HG02678 (cell line): ENCODE results near the gene PTPRR.

Source experiments
- ATAC-seq: cut with Tn5 transposase; IDR thresholded peaks from one replicate; pipeline ENCODE4 v1.9.1; 2021; ENCODE audit warnings: mild to moderate bottlenecking, moderate library complexity; ENCODE audit not compliant: unreplicated experiment

The PTPRR gene

GRCh38 chr12:70652451-70652850, 268.1 kb downstream of the PTPRR start:
- no peak for ATAC-seq

GRCh38 chr12:70648831-70649230, 271.7 kb downstream of the PTPRR start:
- no peak for ATAC-seq

- no peak for ATAC-seq
These were observed 272.3 kb downstream of the PTPRR start for GRCh38 chr12:70648191-70648590.

DNA sequence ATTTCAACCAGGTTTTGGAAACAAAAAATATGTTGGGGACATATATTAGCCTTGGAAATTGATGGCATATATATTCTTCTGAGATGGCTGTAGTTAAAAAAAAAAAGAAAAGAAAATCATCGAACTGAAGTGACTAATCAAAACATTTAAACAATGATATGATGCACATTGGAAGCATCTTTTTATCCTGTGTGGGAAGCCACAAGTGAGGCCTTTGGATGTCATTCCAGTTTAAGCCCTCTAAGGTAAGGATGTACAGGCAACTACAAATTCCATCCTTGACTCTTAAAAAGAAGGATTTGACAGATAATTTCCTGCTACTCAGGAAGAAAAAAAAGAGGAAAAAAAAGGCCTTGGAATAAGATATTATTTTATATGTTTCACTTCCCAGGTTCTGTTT, 273.7 kb downstream of the PTPRR start:
- no peak for ATAC-seq

DNA sequence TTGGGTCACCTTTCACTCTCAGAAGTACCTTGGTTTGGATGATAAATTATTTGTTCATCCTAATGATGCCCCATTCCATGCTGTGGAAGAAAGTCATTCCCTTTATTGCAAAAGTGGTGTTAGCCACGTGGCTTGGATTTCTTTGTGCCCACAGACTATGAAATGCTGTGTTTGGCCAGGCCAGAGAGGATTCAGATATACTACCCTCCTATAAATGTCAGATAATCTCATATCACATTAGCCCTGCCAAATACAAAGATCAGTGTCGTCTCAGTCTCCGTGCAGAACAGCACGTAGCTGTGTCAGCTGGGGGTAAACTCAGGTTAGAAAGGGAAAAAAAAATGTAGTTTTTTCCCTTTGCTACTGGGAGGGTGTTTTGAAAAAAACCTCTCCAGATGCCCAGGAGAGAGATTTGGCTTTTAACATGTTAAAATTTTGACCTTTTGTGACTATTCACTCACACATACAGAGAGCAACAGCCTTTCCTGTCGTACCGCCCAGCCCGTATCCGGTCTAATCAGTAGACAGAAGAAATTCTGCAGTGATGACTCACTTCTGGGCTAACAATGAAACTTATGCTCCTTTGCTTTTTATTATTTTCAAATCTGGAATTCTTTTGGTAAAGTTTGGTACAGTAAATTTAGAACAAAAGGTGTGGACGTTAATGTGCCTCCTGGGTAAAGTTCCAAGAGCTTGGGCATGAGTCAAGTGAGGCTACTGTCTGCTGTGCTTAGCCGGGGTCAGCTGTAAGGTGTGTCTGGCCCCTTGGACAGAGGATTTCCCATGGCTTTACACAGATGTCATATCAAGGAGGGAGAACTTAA, 274.8 kb downstream of the PTPRR start:
- ATAC-seq, result peak; percentile 80

- ATAC-seq, result no peak
These were observed 275.7 kb downstream of the PTPRR start for GRCh38 chr12:70644861-70645260.

DNA sequence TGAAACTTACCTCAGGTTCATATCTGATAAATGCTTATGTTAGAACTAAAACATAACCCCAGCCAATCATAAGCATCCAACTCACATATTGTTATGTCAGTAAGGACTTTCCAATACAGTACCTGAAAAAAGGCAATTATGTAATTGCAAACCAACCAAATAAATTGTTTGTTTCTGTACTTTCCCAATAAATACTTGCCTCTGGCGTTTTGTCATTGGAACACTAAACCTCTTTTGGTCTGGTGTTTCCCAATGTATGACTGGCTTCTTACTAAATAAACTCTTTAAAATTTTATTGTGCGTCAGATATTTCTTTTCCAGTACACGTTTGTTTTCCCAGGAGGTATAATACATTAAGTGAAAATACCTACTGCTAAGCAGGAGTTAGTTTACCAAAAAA, 276.6 kb downstream of the PTPRR start:
- ATAC-seq, result no peak

- ATAC-seq, result no peak
These were observed 278.8 kb downstream of the PTPRR start for GRCh38 chr12:70641691-70642090.

DNA sequence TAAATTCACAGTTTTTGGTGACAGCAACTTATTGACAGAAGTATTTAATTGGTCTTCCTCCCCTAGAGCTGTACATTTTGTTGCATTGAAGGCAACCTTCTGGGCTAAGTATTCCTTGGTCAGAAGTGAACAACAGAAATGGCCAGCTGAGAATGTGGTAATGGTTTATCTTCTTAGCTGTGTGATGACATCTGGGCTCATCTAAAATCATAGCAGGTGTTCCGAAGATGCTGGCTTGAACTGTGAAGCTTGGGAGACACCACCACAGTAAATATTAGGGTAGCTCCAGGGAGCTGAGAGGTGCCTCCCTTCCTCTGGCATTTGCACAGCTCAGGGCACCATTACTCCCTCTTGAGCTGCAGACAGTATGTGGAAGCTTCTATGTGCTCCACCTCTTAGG, 279.6 kb downstream of the PTPRR start:
- ATAC-seq, result no peak

- ATAC-seq, result no peak
These were observed 281.0 kb downstream of the PTPRR start for GRCh38 chr12:70639535-70639934.

- ATAC-seq, result no peak
These were observed 281.7 kb downstream of the PTPRR start for GRCh38 chr12:70638639-70639360.

DNA sequence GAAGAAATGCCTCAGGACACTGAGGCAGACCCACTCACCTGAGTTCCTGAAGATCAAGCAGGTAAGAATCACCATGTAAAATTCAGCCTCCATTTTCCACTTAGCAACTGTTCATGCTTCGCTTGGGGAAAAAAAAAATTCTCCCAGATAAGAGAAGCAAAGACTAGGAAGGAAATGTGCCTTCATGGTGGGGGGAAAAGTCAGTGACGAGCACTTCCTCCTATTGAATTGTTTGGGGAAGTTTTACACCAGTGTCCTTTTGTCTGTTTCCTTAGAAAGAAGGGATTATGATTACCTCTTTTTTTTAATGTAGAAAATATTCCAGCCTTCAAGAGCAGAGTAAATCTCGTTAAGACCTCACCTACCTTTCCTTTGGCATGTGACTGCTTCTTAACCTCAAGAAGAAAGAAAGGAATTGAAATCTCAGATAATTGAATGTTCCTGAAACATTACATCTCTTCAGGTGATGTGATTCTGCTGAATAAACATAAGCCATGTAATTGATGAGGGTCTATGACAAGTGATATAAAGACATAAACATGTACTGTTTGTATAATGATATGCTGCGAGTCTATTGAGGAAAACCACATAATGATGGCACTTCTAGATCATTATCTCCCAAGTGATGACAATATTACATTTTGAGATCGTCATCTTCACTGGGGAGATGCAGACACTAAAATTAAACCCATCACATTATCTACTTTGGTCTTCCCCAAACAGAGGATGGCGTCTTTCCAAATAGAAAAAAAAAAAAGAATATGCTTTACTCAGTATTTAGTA, 283.0 kb downstream of the PTPRR start, which contains the start of gene PTPRB:
PTPRB (minus strand) TSS at position 127 of the 783 bp plus-strand sequence; CDS start at position 93, 34 bp downstream.
- no peak for ATAC-seq

GRCh38 chr12:70635755-70636154, 284.8 kb downstream of the PTPRR start:
- ATAC-seq, result no peak

- ATAC-seq, result no peak
These were observed 291.6 kb downstream of the PTPRR start for GRCh38 chr12:70628701-70629480.

- ATAC-seq, result no peak
These were observed 292.9 kb downstream of the PTPRR start for GRCh38 chr12:70627677-70628076.

- no peak for ATAC-seq
These were observed 294.4 kb downstream of the PTPRR start for GRCh38 chr12:70626180-70626579.

DNA sequence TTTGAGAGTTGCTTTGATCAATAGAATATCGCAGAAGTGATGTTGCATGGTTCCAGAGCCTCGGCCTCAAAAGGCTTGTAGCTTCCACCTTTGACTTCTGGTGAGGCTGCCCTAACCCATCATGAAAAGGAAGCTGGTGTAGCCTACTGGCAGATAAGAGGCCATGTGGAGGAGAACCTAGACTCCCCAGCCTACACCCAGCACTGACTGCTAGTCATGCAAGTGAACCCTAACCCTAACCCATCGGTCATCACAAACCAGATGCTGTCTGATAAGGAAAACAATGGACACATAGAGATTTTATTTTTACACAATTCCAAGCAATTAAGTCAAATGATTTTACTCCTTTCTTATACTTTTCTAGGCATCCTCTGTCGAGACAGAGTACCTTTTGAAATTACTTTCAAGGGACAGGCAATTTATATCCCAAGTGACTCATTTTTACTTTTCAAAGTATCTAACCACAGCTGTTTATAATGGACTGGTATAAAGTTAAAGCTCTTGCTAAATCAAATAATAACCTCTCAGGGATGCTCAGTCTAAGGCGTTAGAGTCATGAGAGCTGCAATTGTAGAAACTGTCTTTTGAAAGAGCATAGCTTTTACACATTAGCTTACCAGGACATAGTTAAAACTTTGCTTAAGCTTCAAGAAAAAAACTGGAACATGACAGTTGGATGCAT, 300.9 kb downstream of the PTPRR start:
- no peak for ATAC-seq

DNA sequence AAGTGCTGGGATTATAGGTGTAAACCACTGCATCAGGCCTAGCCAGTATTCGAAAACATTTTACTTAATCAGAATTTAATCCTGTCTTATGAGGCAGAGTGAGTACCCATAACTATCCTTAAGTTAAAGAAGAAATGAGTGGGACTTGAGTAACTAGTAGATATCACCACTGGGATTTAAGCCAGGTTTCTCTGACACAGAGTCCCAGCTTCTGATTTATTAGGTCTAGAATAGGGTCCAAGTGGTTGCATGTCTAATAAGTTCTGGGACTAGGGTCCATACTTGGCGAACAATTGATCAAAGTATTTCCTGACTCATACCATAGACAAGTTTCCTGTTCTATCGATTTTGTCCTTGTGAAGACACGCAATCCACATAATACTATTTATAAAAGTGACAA, 302.2 kb downstream of the PTPRR start:
- no peak for ATAC-seq

GRCh38 chr12:70617450-70617849, 303.1 kb downstream of the PTPRR start:
- ATAC-seq, result no peak
